ENCODE results near the gene CDHR2. TPM values are rescaled to one million over a fixed set of nuclear protein-coding genes. Genes with fewer than 3 reads are reported as not detected.

Gene CDHR2
- total RNA-seq, 1 experiment from 2014 or later: 7.8 TPM

DNA sequence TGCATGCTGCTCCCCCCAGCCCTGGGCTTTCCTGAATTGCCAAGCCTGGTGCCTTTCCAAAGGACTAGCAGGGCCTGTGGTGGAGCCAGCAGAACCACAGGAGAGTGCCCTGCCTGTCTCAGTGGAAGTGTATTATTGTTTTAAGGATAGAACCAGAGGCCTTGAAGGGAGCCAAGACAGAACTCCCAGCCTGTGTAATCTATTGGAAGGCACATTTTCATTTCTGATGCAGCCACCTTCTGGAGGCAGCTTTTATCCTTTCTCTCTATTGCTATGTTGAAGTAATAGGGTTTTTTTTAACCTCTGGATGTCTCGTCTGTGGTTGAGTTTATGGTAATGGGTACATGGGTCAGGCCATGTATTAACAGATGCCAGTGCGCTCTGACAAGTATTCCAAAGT is 41.2 kb upstream of the CDHR2 start:
- Mint-ChIP-seq H3K27me3 (ENCODE audit: unreplicated experiment) (no peaks in the 10 kb centered on the region), H3K36me3 (ENCODE audit: insufficient read depth, unreplicated experiment) (peaks cover 61% of the 10 kb centered on the region), H3K27ac (ENCODE audit: unreplicated experiment) (no peak overlapping the region), H3K9me3 (ENCODE audit: low read depth, unreplicated experiment) (no peaks in the 10 kb centered on the region), H3K4me1 (ENCODE audit: low read depth, unreplicated experiment) (no peaks in the 10 kb centered on the region), H3K4me3 (ENCODE audit: low read depth, unreplicated experiment) (no peak overlapping the region)
- intact Hi-C loops (cut with micrococcal nuclease; ENCODE audit: unreplicated experiment): no loop called here
- no TSS peak for BruUV-seq (replicated peaks)
- no peak for TF ChIP-seq CTCF (IDR thresholded peaks at IDR 0.05; ENCODE audit: unreplicated experiment)
- no peak for DNase-seq
- CTCF ChIA-PET: no interaction called here

GRCh38 chr5:176508603-176509002 is 40.5 kb upstream of the CDHR2 start:
- Mint-ChIP-seq H3K27ac (ENCODE audit: unreplicated experiment) (peak overlapping the region; percentile 26), H3K4me3 (ENCODE audit: low read depth, unreplicated experiment) (no peak overlapping the region), H3K27me3 (ENCODE audit: unreplicated experiment) (no peaks in the 10 kb centered on the region), H3K4me1 (ENCODE audit: low read depth, unreplicated experiment) (no peaks in the 10 kb centered on the region), H3K9me3 (ENCODE audit: low read depth, unreplicated experiment) (no peaks in the 10 kb centered on the region), H3K36me3 (ENCODE audit: insufficient read depth, unreplicated experiment) (peaks cover 57% of the 10 kb centered on the region)
- DNase-seq: no peak
- intact Hi-C loops (cut with micrococcal nuclease; ENCODE audit: unreplicated experiment): no loop called here
- CTCF ChIA-PET: interaction anchor here (0.8 kb wide), 1 partner anchor 16 kb away, joined by 3 read pairs; no protein-coding TSS in a partner anchor
- no peak for TF ChIP-seq CTCF (IDR thresholded peaks at IDR 0.05; ENCODE audit: unreplicated experiment)
- no TSS peak for BruUV-seq (replicated peaks)

DNA sequence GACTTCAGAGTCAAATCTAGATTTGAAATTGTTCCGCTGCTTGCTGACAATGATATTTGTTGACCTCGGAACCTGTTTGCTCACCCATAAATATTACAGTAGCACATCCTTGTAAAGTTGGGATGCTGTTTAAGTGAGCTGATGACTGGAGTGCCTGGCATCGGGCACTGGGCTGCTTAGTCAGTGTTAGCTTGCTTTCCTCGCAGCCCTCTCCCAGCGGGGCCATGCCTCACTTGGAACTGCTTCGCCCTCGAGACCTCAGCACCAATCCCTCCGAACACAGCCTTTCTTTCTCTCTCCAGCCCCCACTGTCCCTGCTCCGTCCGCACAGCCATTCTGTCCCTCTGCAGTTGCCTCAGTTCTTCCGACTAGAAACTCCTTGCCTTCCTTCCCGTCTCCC is 35.4 kb upstream of the CDHR2 start:
- Mint-ChIP-seq H3K27me3 (ENCODE audit: unreplicated experiment) (no peaks in the 10 kb centered on the region), H3K9me3 (ENCODE audit: low read depth, unreplicated experiment) (no peaks in the 10 kb centered on the region), H3K4me1 (ENCODE audit: low read depth, unreplicated experiment) (peaks cover 8% of the 10 kb centered on the region), H3K27ac (ENCODE audit: unreplicated experiment) (peak overlapping the region; percentile 16), H3K4me3 (ENCODE audit: low read depth, unreplicated experiment) (no peak overlapping the region), H3K36me3 (ENCODE audit: insufficient read depth, unreplicated experiment) (peaks cover 15% of the 10 kb centered on the region)
- no TSS peak for BruUV-seq (replicated peaks)
- intact Hi-C loops (cut with micrococcal nuclease; ENCODE audit: unreplicated experiment): no loop called here
- CTCF ChIA-PET: no interaction called here
- no peak for TF ChIP-seq CTCF (IDR thresholded peaks at IDR 0.05; ENCODE audit: unreplicated experiment)
- no peak for DNase-seq

DNA sequence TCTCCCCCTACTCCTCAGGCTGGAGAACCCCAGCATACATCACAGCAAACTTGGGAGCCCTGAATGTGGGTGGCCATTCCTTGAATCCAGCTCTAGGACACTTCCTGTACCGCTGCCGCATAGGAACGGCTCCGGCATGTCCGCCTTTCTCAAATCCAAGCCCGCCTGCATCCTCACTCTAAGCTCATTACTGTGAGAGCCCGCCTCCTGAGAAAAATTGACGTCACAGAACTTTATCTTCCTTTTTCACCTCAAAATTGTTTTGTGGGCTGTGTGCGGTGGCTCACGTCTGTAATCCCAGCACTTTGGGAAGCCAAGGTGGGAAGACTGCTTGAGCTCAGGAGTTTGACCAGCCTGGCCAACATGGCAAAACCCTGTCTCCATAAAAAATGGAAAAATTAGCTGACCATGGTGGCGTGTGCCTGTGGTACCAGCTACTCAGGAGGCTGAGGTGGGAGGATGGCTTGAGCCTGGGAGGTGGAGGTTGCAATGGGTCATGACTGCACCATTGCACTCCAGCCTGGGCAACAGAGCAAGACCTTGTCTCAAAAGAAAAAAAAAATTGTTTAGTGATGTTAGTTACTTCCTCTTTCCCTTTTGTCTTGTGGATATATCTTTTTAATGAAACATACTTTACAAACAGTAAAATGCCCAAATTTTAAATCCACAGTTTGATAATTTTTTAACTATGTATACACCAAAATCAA is 34.7 kb upstream of the CDHR2 start:
- intact Hi-C loops (cut with micrococcal nuclease; ENCODE audit: unreplicated experiment): no loop called here
- Mint-ChIP-seq H3K4me3 (ENCODE audit: low read depth, unreplicated experiment) (no peak overlapping the region), H3K36me3 (ENCODE audit: insufficient read depth, unreplicated experiment) (peaks cover 10% of the 10 kb centered on the region), H3K27ac (ENCODE audit: unreplicated experiment) (peak overlapping the region; percentile 16), H3K27me3 (ENCODE audit: unreplicated experiment) (no peaks in the 10 kb centered on the region), H3K4me1 (ENCODE audit: low read depth, unreplicated experiment) (peaks cover 8% of the 10 kb centered on the region), H3K9me3 (ENCODE audit: low read depth, unreplicated experiment) (no peaks in the 10 kb centered on the region)
- no peak for TF ChIP-seq CTCF (IDR thresholded peaks at IDR 0.05; ENCODE audit: unreplicated experiment)
- CTCF ChIA-PET: no interaction called here
- BruUV-seq (replicated peaks): no TSS peak
- DNase-seq: no peak
